NCI-H1092 treated with DMSO at 0.1 percent for 48 hours (cell line): ENCODE measurements around the gene ITM2C.

Source experiments
- DNase-seq: peaks from one replicate; lab custom pipeline; 2025; lab: John Stamatoyannopoulos, UW

ITM2C gene

GRCh38 chr2:230864605-230865306, at the start of gene ITM2C:
ITM2C (plus strand) TSS chr2:230864942; CDS start chr2:230865026, 84 bp downstream.
- DNase-seq, result peak; percentile 24

GRCh38 chr2:230815088-230815487, 49.7 kb upstream of the ITM2C start:
- no peak for DNase-seq

GRCh38 chr2:230816735-230817134, 48.0 kb upstream of the ITM2C start:
- DNase-seq, result no peak

- DNase-seq, result no peak
Measured at GRCh38 chr2:230819433-230819832, 45.3 kb upstream of the ITM2C start.

GRCh38 chr2:230821261-230821990, 43.3 kb upstream of the ITM2C start:
- DNase-seq, result no peak

GRCh38 chr2:230821991-230822520, 42.7 kb upstream of the ITM2C start:
- no peak for DNase-seq

GRCh38 chr2:230823264-230823964, 41.3 kb upstream of the ITM2C start:
- no peak for DNase-seq

GRCh38 chr2:230824406-230824978, 40.2 kb upstream of the ITM2C start:
- peak; percentile 66 for DNase-seq

GRCh38 chr2:230825354-230825753, 39.4 kb upstream of the ITM2C start:
- no peak for DNase-seq

GRCh38 chr2:230827774-230828271, 36.9 kb upstream of the ITM2C start:
- DNase-seq, result no peak

- DNase-seq, result no peak
Measured at GRCh38 chr2:230828272-230828961, 36.3 kb upstream of the ITM2C start.

GRCh38 chr2:230829293-230829692, 35.4 kb upstream of the ITM2C start:
- DNase-seq, result no peak

GRCh38 chr2:230829959-230830358, 34.8 kb upstream of the ITM2C start:
- no peak for DNase-seq

GRCh38 chr2:230830428-230830827, 34.3 kb upstream of the ITM2C start:
- no peak for DNase-seq

- DNase-seq, result no peak
Measured at GRCh38 chr2:230840301-230840700, 24.4 kb upstream of the ITM2C start.

- no peak for DNase-seq
Measured at GRCh38 chr2:230842473-230842872, 22.3 kb upstream of the ITM2C start.

GRCh38 chr2:230843132-230843531, 21.6 kb upstream of the ITM2C start:
- DNase-seq, result no peak

GRCh38 chr2:230846360-230846759, 18.4 kb upstream of the ITM2C start:
- no peak for DNase-seq

GRCh38 chr2:230847883-230848388, 16.8 kb upstream of the ITM2C start:
- DNase-seq, result peak; percentile 53

GRCh38 chr2:230849633-230850357, 14.9 kb upstream of the ITM2C start:
- no peak for DNase-seq

- no peak for DNase-seq
Measured at GRCh38 chr2:230850358-230850658, 14.4 kb upstream of the ITM2C start.
